Fibroblast of villous mesenchyme (primary cell): ENCODE measurements around the gene STAT2. TPM values are rescaled to one million over a fixed set of nuclear protein-coding genes. Genes with fewer than 3 reads are reported as not detected.
A peak's percentile ranks its signal among the peaks of the same experiment; 100 is the strongest.
"Not testable (repeated sequence)": the region's sequence is repeated elsewhere in the genome, so short reads cannot be mapped to it uniquely, and the experiment has no call there.

ENCODE experiments used
- DNase-seq: peaks from one replicate; pipeline ENCODE4 v3.0.0-alpha.2; 2010; ENCODE audit warnings: low read depth
- H3K4me3 ChIP-seq: 2 replicates; pipeline ENCODE4 v1.5.1; 2011; ENCODE audit warnings: low read depth, mild to moderate bottlenecking, low read length
- CTCF ChIP-seq: IDR thresholded peaks from 2 replicates; pipeline ENCODE4 v1.5.1; 2012; ENCODE audit warnings: low read depth, mild to moderate bottlenecking, low read length; ENCODE audit not compliant: insufficient read depth
- total RNA-seq: library from RNA; depleted of rRNA; stranded (reverse); fragments of >200 nt; gene quantifications from 2 replicates; pipeline ENCODE4 v1.2.3, GENCODE V29; 2012

The STAT2 gene
- total RNA-seq, 1 donor: 296 TPM

- TF ChIP-seq CTCF: no peak
- peak; percentile 92 for DNase-seq
These were observed 923 bp downstream of the STAT2 start for GRCh38 chr12:56358836-56359532.

DNA sequence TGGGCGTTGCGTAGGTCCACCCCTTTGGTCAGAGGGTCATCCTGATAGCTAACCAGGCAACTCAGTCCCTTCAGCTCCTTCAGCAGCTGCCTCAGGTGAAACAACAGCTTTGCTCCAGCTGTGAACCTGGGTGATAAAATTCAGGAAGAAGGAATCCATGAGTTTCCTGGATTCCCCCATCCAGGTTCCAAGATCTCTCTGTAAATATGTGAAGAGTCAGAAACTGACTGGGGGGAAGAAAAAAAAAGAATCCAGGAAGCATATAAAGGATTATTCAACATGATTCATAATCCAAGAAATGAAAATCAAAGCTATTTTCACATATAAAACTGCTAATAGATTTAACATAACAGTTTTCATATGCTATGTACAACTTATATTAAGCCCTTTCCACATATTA lies 8.6 kb downstream of the STAT2 start:
- DNase-seq: no peak
- no peak for TF ChIP-seq CTCF
- no peak overlapping the region for H3K4me3 ChIP-seq

More at GRCh38 chr12:56358836-56359532, 923 bp downstream of the STAT2 start:
- H3K4me3 ChIP-seq: peak overlapping the region; percentile 66

DNA sequence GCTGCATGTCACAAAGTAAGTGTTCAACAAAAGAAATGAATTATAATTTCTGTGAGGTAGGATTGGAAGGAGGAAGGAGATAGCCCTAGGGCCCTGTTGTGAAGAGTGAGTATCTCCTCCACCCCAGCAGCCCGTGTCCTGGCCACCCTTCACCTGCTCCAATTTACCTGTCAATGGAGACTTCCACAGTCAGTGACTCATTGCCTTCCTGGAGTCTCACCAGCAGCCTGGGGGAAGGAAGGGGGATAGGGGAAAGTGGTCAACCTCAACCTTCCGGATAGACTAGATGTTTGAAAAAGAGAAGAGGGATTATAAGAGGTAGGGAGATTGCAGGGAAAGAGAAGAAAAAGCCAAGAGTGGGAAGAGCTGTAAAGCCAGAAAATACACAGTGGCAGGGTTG lies 9.2 kb downstream of the STAT2 start:
- no peak for TF ChIP-seq CTCF
- no peak overlapping the region for H3K4me3 ChIP-seq
- no peak for DNase-seq

DNA sequence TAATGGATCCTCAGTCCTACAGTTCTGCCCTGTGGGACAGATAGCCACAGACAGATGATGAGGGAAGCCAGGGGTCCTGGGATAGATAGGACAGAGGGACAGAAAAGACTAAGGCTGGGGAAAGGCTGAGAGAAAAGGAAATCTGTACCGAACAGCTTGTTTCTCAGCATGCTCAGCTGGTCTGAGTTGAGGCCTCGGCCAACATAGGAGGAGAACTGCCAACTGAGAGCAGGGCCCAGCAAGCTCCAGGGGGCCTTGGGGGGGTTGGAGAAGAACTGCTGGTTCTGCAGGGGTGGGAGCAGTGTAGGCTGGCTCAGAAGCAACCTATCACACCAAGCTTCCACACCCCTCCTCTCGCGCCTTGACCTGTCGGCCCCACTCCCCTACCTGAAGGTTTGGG lies 11.1 kb downstream of the STAT2 start:
- TF ChIP-seq CTCF: no peak
- no peak overlapping the region for H3K4me3 ChIP-seq
- DNase-seq: no peak

DNA sequence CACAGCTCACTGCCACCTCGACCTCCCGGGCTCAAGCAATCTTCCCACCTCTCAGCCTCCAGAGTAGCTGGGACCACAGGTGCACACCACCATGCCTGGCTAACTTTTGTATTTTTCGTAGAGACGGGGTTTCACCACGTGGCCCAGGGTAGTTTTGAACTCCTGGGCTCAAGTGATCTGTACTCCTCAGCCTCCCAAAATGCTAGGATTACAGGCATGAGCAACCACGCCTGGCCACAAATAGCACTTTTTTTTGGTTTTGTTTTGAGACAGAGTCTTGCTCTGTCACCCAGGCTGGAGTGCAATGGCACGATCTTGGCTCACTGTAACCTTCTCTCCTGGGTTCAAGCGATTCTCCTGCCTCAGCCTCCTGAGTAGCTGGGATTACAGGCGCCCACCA lies 12.7 kb downstream of the STAT2 start:
- DNase-seq, H3K4me3 ChIP-seq: not testable (repeated sequence)

DNA sequence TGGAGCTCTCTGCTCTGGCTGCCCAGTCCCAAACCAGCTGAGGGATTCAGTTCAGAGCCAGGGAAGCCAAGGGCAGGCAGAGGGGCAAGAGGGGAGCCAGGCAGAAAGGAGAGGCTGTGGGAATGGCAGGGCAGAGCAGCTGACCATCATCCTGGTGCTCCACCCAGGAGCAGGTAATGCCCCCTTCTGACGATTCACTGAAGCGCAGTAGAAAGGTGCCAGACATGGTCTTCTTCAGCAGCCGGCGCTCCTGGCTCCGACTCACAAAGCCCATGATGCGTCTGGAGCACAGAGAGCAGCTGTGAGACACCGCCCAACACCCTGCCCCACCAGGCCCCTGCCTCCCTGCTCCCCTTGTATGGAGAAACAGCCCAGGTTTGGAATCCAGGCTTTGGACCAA lies 13.2 kb downstream of the STAT2 start:
- DNase-seq: no peak
- peak; percentile 8 for TF ChIP-seq CTCF
- no peak overlapping the region for H3K4me3 ChIP-seq

- DNase-seq, H3K4me3 ChIP-seq: not testable (repeated sequence)
These were observed 17.6 kb downstream of the STAT2 start for GRCh38 chr12:56342290-56342689.

- no peak for DNase-seq
- no peak overlapping the region for H3K4me3 ChIP-seq
- TF ChIP-seq CTCF: no peak
These were observed 18.3 kb downstream of the STAT2 start for GRCh38 chr12:56341616-56342015.
